ENCODE measurements around the gene GSG1. TPM values are rescaled to one million over a fixed set of nuclear protein-coding genes. Genes with fewer than 3 reads are reported as not detected.
A peak's percentile ranks its signal among the peaks of the same experiment; 100 is the strongest.

The GSG1 gene
- total RNA-seq, 1 experiment from 2014 or later = not detected

DNA sequence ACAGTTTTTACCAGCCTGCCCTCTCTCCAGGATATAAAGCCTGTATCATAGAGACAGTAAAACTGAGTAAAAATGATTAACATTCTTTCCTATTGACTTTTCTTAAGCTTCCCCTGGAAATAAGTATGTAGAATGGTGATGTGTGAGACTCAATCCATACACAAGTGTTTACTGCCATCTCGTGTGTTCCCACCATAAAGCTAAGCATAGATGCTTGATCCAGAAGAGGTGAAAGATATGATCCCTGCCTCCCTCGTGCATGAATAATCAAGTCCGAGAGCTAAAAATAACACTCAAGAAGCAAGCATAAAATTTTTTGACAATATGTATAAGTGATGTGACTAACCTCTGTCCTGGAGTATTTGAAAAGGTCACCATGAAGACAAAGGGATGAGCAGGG lies 16.9 kb upstream of the GSG1 start:
- no peak for DNase-seq (ENCODE audit: low read depth)

DNA sequence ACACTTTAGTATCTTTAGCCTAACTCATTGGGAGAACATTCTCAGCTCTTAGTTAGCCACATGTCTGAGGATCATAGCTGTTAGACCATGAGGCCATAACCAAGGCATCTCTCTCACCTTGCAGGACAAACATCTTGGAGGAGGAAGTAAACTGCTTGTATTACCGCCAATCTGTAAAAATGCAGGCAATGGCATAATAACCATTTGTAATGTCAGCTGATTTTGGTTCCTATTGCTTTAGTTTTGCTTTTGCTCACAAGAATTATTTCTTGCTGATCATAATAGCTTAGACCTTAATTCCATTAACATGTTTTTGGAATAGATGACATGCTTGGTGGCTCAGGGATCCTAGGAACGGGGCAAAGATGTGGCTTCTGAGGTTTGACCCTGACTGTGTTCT lies 16.4 kb upstream of the GSG1 start:
- no peak for DNase-seq (ENCODE audit: low read depth)

DNA sequence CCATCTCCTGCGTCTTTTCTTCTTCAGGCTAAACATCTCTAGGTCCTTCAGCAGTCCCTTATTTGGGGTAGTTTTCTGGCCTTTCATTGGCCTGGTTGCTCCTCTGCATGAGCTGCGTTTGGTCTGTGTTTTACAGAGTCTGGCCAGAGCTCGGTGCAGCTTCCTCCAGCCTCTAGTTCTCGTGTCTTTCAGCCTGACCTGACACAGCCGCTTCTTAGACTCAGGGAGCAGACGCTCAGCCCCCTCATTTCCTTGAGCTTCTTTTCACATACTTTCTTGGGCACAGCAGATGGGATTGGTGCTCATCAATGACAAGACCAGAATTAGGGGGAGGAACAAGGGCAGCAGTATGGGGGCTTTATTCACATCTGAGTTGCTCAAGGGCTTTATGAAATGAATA lies 13.6 kb upstream of the GSG1 start:
- DNase-seq (ENCODE audit: low read depth) = no peak

DNA sequence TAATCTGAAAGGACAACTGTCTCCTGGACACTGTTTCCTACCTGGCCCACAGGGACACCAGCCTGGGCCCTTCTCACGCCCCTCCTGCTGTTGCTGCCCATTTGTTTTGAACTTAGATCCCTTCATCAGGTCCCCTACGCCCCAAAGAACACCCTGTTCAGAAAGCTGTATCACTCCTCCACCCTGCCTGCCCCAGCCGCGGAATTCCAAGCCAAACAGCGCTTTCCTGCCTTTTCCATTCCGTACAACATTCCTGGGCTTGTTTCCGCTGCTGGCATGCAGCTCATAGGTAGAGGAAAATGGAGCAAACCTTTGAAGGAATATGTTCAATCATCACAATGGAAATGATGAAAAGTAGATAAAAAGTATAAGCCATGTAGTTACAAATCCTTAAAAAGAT lies 12.8 kb upstream of the GSG1 start:
- DNase-seq (ENCODE audit: low read depth) = no peak

DNA sequence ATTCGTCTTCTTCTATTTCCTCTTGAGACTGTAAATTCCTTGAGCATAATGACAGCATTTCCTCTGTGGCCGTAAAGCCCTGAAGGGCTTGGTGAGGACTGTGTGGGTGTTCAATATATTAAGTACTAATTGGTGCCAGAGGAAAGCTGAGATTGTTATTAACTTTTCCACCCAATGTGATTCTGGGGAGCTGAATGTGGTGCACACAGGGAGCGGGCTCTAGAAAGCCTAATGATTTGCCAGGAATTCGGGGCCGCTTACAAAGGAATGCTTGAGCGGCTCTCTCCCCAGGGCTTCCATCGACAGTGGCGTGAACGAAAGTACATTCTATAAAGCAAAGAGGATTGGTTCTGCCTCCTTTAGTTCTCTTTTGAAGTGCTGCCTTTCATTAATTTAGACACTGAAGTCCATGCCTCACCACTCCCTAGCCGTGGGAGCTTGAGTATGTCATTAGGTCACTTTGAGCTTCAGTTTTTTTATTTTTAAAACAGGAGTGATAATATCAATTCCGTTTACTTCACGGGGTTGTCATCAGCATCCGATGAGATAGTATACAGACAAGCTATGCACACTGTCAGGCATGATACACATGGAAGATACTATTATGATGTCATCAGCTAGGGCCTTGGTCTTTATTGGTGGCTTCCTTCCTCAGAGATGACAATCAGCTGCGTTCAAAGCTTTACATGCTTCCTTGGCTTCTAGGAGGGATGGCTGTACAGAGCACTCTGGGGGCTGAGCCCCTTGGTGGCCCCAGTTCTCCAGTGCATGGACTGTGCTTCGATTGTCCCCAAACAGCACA lies 11.0 kb upstream of the GSG1 start:
- DNase-seq (ENCODE audit: low read depth) = no peak

DNA sequence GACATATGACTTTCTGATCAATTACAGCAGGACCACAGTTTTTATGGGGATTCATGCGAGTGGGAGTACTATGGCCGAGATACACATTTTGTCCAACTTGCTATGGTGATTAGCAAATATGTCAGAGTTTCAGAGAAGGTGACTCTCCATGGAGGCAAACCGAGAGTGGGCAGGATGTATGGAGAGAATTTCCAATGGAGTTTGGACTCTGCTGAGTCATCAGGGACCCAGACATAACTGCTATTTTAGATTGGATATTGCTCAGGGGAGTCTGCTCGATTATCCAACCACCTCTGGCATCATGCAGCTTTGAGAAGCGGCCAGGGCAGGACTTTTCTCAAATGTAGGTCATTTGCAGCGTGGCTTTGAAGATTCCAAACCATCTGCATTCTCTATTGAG lies 9.5 kb upstream of the GSG1 start:
- DNase-seq (ENCODE audit: low read depth) = no peak

DNA sequence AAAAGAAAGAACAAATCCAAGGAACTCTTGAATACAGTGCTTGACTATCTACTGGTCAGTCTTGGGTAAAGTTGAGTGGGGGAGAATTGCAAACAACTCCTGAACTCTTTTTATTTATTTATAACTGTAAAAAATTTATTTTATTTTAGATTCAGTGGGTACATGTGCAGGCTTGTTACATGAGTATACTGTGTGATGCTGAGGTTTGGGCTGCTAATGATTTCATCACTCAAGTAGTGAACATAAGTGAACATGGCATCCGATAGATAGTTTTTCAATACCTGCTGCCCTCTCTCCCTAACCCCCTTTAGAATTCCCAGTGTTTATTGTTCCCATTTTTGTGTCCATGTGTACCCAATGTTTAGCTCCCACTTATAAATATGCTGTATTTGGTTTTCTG lies 3.2 kb upstream of the GSG1 start:
- DNase-seq (ENCODE audit: low read depth) = no peak

DNA sequence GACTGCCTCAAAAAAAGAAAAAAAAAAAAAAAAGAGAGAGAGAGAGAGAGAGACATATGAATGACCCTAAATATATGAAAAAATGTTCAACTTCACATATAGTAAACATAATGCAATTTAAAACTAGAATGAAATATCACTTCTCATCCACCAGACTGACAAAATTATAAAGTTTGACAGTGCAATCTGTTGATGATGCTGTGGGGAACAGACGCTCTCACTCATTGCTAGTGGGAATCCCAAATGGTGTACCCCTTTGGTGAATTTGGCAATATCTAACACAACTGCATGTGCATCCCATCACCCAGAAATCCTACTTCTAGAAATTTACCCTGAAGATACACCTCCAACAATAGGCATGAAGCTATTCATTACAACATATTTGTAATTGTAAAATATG lies 2.3 kb upstream of the GSG1 start:
- no peak for DNase-seq (ENCODE audit: low read depth)

DNA sequence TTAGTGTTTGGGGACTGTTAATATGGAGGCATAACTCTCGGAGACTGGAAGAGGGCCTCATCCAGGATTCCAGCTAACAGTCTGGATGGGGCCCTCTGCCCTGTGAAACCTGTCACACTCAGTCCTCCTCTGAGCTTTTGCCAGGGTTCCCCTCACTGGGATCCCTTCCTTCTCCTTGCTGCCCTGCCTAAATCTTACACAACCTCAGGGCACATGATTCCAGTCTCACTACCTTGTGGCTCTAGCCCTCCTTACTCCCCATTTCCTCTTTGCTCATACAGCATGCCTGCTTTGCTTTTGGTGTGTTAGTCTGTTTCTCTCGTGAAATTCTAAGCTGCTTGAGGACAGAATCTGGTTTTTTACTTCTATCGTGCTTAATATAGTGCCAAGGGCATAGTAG lies 942 bp upstream of the GSG1 start:
- no peak for DNase-seq (ENCODE audit: low read depth)

DNA sequence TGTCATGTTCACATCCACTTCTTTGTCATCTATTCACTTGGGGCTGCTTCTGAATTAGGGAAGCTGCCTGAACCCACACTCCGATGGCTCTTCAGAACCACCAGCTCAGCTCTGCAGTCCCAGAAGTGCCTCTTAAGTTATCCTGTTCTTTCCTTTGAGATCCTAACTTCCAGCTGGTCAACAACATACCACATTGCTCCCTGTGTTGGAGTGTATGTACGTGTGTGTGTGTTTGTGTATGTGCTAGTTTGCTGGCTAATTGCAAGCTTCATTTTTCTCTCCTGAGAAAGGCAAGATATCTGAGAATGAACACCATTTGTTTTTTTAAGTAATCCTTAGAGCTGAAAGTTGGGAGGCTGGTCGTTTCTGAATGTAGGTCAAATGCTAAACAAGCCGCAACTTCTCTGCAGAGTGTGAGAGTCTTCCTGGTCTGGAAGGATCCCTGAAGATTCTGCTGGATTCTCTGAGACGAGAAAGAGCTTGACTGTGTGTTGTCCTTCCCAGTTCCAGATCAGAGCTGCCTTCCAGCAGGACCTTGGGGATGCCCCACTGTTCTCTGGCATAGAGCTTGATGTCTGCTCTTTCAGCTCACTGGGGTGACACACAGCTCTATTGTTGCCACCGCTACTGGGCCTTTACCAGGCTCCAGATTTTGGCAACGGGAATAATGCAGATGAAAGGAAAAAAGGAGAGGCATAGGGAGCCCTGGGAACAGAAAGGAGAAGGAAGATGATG lies 839 bp downstream of the GSG1 start:
- no peak for DNase-seq (ENCODE audit: low read depth)

DNA sequence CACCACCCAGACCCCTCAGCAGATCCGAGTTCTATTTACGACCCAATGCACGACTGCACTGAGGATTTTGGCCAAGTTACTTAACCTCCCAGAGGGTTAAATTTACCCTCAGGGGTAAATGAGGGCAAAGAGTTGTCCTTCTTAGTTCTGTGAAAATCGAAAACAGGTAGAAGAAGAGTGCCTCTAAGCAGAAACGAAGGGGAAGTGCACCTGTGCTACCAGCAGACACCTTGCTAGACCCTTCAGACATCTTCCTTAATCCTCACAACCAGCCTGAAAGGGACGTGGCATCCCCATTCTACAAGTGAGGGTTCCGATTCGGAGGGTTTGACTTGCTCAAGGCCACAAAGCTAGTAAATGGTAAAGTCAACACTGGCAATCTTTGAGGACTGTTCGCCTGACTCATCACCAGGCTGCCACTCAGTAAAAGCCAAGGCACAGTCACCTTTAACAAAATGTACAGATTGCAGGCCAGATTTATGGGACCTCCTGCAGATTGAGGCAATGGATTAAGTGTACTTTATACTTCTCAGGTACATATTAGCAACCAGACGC lies 1.6 kb downstream of the GSG1 start:
- peak; percentile 88 for DNase-seq (ENCODE audit: low read depth)

DNA sequence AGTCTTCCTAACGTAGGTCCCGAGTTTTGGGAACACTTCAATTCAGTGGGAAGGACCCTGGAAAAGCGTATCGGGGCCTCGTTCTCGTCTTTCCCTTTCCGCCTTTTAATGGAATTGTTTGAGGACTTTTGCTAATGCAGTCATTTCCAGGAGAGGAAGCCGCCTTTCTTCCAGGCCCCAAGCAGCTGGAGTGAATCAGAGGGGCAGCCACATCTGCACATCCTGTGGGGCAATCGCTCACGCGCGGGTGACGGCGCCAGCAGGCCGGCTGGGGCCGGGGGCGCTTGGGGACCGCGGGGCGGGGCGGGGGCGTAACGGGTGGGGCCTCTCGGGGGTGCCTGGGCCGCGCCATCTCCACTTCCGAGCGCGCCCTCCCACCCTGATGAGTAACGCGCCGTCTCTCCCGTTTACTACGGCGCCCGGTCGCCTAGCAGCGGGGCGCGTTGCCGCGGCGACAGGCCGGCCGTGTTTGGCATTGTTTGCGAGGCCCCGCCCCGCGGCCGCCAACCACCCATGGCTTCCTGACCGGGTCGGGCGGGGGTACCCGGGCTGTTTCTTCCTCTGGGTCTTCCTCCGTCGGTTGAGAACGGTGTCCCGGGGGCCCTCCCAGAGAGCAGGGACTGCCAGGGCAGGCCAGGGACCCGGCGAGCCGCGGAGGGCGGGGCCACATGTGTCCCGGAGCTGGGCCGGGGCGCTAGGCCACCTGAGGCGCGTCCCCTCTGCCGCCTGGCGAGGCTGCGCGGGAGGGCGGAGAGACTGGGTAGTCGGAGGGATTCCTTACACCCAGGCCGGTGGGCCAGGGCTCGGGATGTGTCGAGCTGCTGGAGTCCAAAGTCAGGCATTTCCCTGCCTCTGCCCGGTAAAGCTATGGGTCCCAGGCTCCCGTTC lies 2.3 kb downstream of the GSG1 start:
- DNase-seq (ENCODE audit: low read depth) = peak; percentile 98

DNA sequence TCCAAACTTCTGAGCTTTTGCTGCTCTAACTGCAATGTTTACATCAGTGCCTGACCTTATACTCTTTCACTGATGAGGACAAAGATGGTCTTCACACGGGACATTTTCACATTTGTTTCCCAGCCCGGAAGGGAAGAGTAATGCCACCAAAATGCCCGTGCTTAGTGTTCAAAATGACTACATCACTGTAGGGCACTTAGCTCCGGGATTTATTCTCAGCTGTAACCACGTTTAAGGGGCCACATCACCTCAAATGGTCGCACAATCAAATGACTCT lies 2.9 kb downstream of the GSG1 start:
- DNase-seq (ENCODE audit: low read depth) = no peak

DNA sequence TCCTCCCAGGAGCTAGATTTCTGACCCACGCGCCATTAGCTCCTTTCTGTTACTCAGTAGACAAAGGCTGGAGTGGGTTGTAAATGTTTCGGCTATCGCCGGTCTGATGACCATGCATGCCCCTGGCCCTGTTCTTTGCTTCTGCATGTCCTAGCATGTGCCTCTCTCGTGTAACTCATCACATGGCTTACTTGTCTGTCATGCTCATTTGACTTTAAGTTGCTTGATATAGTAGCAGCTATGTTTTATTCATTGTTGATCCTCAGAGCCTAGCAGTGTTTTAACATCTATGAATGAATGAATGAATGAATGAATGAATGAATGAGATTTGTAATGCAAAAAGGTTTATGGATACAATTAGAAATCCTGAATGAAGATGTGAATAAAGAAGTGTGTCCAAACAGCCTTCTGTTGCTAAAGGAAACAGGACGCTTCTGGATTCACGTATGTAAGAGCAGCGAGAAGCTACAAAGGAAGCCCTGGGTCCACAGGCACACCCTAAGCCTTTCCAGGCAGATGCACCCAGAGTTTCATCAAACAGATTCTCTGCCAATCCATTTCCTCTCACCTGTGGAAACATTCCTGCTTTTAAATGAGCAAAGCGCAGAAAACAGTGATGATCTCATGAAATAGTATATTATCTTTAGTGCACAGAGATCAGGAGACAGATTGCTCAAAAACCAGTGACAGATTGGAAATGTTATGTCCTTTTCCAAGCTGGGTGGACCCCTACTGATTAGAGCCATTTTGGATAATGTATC lies 3.4 kb downstream of the GSG1 start:
- DNase-seq (ENCODE audit: low read depth) = peak; percentile 25

DNA sequence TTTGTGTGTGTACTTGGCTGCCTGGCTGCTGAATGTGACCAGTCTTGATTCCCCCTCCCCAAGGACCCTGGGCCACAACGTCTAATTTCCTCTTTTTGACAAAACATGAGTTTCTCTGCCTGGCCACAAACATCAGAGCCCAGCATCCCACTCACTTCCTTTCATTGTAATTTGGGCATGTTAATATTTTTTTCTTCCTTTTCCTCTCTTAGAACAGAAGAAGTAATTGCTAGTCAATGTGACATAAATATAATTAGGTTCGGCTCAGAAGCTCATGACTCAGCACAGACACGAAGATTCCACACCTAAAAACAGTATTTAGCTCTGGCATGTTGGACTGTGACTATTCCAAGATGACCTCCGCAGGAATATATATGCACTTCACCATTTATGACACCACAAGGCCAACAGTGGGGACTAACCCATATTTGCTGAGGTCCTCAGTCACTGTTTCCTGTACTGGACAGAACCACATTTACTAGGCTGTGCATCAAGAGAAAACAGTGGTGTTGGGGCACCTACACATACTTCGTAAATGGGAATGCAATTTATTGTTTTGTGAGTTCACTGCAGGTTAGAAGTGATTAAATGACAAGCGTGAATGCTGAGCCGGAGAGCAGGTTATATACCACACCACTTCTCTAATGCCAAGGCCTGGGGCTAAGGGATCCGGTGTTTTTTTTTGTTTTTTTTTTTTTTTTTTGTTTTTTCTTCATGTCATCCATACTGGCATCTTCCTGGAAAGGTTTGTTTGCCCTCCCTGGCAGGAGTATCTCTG lies 4.2 kb downstream of the GSG1 start:
- DNase-seq (ENCODE audit: low read depth) = peak; percentile 36

DNA sequence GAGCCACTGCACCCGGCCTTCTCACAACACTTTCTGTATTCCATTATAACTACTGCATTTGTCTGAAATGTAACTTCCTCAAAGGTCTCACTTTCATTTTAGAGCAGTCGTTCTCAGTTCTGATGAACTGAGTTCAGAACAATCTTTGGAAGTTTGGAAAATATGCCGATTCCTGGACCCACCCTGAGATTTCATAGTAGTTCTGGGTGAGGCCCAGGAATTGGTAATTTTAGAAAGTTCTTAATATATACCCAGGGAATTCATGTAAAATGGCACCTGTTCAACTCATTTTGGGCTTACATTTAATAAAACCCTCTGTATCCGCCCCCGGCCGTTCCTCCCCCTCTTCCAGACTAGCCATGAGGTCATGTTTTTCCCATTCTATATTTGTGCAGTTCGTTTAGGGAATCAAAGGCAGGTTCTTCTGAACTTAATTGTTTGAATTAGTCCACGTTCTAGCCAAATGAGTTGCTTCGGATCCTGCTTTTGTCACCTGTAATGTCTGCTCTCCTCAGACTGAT lies 5.9 kb downstream of the GSG1 start:
- DNase-seq (ENCODE audit: low read depth) = peak; percentile 47

DNA sequence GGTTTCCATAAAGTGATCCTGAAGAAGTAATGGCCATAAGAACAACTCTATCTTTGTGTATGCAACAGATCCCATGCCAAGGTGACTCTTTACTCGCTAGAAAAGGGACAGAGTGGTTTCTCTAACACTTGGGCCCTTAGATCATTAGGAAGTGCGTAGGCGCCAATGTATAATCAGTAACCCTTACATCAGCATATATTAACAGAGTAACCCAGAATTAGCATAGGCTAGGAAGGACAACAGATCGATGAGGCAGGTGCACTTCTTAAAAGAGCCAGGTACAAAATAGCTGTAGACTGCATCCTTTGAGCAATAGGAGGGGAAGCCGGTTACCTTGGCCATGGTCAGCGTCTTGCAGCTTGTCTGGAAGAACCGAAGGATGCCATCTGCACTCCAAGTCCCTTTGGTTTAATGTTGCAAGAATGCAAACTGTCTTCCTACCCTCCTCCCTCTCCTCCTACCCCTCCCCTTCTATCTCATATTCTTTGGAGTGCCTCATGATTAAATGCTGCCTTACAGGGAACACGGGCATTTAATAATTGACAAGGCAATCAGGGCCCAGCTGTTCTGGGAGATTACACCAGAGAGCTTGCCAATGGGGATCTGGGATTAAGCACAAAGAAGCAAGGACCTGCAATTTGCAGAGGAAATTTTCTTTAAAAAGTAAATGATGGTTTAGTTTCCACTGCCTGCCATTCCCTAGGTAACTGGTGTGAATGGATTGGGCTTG lies 8.0 kb downstream of the GSG1 start:
- no peak for DNase-seq (ENCODE audit: low read depth)

DNA sequence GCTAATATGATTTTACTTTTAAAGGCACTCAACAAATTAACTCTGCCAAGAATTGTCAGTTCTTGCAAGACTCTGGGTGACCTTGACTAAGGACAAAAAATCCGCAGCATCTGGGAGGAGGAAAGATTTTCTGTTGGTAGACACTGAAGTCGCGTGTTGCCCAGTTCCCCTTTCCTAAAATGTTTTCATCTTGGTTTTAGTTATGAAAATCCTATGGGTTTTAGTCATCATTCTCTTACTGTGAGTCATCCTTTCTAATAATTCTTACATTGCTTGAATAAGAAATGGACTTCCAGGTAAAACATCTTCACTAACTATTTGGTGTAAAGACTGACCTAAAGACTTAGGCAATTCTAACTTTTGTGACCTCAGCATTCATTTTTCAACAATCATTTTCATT lies 9.1 kb downstream of the GSG1 start:
- DNase-seq (ENCODE audit: low read depth) = peak; percentile 54

DNA sequence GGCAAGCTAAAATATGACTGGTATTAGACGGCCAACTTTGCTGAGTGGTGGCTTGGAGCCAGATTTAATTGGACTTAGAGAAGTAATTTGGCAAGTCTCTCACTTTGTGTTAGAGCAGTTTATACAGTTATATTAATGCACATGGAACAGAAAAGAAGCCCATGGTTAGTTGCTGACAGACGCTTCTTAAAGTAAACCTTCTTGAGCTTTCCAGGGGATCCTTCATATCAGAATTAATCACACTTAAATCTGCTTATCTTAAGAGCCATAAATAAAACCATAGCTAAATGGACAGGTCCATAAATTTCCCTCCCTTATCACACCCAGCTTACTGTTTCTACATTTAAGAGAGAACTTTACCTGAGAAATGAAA lies 9.6 kb downstream of the GSG1 start:
- no peak for DNase-seq (ENCODE audit: low read depth)

All from Daoy (cell line).